NCI-H1694 treated with DMSO at 0.1 percent for 48 hours (cell line): ENCODE measurements around the gene ANP32B.
"Not testable (repeated sequence)": the region's sequence is repeated elsewhere in the genome, so short reads cannot be mapped to it uniquely, and the experiment has no call there.

Experiments used
- DNase-seq: peaks from one replicate; lab custom pipeline; 2025; lab: John Stamatoyannopoulos, UW

ANP32B gene

DNA sequence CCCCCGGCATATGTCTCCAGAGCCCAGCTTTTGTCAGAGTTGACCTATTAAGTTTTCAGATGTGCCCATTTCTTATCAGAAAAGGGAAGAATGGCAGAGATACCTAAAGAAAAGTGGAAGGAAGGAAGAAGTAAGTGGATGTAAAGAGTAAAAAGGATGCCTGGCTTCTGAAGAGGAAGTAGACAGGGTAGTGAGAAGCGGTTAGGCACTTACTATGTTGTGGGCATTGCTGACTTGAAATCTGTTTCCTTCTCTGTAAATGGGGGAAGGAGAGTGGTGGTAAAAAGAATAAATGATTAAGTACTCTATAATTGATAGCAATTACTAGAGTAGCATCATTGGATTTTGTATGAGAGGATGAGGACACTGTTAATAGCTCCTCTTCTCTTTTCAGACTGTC lies 9.9 kb downstream of the ANP32B start:
- no peak for DNase-seq

- DNase-seq = no peak
Observed at GRCh38 chr9:97994703-97995102, 11.6 kb downstream of the ANP32B start.

GRCh38 chr9:97996676-97997075 lies 13.5 kb downstream of the ANP32B start:
- DNase-seq = not testable (repeated sequence)

- no peak for DNase-seq
Observed at GRCh38 chr9:97997330-97998276, 14.5 kb downstream of the ANP32B start.

- peak; percentile 45 for DNase-seq
Observed at GRCh38 chr9:98002808-98003207, 19.7 kb downstream of the ANP32B start.

DNA sequence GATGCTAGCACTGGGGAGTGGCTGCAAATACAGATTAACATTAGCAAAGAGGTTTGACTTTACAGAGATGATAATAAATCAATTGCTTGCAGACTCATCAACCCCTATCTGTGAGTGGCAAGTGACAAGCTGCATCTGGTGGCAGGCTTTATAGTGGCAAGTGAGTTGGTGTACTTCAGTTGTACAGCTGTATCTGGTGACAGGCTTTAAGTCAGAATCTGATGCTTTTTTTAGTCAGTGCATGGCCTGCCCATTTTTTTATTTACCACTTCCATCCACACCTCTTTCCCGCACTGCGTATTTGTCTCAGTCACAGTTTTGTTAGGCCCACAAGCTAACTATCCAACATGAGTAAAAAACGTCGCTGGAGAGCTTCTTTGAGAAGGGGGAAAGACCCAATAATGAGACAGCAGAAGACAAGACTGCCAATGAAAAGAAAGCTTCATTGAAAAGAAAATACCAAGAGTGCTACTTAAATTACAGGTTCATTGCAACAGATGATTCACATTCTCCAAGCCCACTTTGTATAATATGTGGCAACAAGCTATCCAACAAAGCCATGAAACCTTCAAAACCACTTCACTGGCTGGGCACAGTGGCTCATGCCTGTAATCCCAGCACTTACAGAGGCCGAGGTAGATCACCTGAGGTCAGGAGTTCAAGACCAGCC lies 23.1 kb downstream of the ANP32B start:
- DNase-seq = no peak

DNA sequence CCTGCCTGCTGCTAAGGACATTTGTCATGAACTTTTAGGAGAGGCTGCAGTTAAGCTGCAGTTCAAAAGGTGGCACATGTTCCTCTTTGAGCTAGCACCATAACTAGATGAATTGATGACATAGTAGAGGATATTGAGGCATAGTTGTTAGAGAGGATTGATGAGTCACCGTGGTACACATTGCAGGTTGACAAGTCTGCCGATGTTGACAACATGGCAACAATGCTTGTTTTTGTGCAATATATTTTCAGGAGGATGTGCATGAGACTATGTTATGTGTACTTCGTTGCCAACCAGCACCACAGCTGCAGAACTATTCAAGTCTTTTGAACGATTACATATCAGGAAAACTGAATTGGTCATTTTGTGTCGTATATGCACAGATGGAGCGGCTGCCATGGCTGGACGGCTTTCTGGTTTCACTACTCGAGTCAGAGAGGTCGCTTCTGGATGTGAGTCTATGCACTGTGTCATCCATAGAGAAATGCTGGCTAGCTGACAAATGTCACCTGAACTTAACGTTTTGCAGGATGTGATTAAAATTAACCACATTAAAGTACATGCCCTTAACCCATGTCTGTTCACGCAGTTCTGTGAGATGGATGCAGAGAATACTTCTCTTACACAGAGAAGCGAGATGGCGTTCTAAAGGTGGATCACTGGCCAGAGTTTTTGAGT lies 24.2 kb downstream of the ANP32B start:
- no peak for DNase-seq

DNA sequence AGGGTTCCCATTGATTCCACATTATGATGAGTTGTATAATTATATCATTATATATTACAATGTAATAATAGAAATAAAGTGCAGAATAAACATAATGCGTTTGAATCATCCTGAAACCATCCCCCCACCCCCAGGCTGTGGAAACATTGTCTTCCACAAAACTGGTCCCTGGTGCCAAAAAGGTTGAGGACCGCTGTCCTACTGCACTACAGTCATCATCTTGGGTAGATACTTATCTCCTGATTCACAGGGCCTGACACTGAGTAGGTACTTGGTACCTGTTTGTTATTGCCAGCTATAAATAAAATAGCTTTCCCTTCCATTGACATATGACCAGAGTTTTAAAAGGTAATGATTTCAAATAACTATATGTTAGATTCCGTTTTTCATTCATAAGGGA lies 25.6 kb downstream of the ANP32B start:
- no peak for DNase-seq

DNA sequence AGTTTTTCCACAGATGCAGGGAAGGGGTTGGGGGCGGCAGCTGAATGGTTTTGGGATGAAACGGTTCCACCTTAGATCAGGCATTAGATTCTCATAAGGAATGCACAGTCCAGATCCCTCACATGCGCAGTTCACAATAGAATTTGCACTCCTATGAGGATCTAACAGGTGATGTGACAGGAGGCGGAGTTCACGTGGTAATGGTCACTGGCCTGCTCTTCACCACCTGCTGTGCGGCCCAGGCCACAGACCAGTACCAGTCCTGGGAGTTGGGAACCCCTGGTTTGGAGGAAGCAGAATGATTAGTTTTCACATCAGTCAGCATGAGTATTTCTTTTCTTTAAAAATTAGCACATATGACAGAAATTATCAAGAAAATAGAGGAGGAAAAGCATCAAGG lies 26.3 kb downstream of the ANP32B start:
- DNase-seq = no peak

- no peak for DNase-seq
Observed at GRCh38 chr9:98009936-98010335, 26.8 kb downstream of the ANP32B start.

- DNase-seq = no peak
Observed at GRCh38 chr9:98010445-98010844, 27.3 kb downstream of the ANP32B start.

DNA sequence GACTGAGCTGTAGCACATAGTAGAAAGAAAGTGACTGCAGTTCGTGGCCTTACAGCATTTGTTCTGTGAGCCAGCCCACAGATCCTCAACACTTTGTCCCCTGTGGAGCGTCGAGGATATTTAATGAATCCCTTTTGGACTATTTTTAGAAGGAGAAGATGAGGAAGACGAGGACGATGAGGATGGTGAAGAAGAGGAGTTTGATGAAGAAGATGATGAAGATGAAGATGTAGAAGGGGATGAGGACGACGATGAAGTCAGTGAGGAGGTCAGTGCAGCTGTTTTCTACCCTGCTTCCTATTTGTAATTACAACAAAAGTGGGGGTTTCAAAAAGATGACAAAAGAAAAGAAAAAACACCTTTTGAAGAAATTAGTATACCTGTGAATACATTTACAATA lies 28.0 kb downstream of the ANP32B start:
- DNase-seq = no peak

DNA sequence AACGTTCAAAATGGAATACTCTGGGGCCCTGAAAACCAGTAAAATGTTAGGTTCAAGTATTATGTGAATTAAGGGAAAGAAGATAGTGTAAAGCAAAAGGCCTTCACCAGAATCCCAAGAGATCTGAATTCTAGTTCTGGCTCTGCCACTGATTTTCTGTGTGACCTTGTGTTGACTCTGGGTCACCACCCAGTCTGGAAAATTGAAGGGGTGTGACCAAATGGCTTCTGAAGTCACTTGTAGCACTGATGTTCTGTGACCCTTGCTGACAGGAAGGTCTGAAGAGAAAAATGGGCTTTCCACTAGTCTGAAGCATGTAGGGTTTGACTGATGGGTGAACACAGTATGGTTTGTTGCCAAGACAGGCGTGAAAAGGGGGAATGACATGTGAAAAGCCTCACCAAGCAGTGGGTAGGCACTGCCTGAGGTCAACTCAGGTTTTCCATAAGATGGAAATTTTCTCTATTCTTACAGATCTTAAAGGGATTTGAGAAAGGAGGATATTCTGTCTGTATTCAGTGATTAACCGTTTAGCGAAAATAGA lies 33.1 kb downstream of the ANP32B start:
- no peak for DNase-seq

- DNase-seq = no peak
Observed at GRCh38 chr9:98017306-98017705, 34.2 kb downstream of the ANP32B start.

GRCh38 chr9:98018347-98018746 lies 35.2 kb downstream of the ANP32B start:
- no peak for DNase-seq

- DNase-seq = no peak
Observed at GRCh38 chr9:98019098-98019497, 36.0 kb downstream of the ANP32B start.

DNA sequence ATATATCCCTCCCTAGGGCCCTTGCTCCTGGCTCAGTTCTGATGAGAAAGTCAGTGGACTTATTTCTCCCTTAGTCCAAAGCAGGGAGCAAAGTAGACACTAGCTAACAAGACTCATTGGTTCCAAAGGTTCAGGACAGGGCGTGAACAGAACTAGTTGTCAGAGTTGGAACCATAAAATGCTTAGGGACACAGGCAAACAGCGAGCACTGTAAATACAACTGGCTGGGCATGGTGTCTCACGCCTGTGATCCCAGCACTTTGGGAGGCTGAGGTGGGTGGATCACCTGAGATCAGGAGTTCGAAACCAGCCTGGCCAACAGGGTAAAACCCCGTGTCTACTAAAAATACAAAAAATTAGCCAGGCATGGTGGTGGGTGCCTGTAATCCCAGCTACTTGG lies 36.7 kb downstream of the ANP32B start:
- not testable (repeated sequence) for DNase-seq

GRCh38 chr9:98020476-98021145 lies 37.5 kb downstream of the ANP32B start:
- no peak for DNase-seq

GRCh38 chr9:98021306-98022040 lies 38.3 kb downstream of the ANP32B start:
- DNase-seq = no peak

DNA sequence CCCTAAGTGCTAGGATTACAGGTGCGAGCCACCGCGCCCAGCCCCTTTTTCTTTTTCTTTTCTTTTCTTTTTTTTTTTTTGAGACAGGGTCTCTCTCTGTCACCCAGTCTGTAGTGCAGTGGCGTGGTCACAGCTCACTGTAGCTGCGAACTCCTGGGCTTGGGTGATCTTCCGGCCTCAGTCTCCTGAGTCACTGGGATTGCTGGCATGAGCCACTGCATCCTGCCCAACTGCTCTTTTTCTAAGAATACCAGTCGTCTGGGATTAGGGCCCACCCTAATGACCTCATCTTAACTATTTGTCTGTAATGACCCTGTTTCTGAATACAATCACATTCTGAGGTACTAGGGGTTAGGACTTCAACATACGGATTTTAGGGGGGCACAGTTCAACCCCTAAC lies 39.3 kb downstream of the ANP32B start:
- DNase-seq = no peak

DNA sequence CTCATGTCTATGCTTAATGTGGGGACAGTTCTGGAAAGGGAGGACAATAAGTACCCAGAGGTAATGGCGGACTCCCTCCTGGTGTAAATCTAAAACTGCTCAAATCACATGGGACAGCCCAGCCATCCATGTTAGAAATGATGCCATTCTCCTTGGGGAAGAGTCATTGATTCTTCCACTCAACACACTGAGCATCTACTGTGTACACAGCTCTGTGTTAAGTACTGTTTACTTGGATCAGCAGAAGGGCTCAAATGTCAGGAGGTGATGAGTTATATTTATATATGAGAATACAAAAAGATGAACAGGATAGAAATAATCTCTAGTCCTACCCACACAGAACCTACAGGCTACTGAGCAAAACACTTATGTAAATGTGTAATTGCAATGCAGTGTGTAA lies 41.6 kb downstream of the ANP32B start:
- DNase-seq = no peak
